ENCODE data around the gene TNFRSF14. TPM values are rescaled to one million over a fixed set of nuclear protein-coding genes. Genes with fewer than 3 reads are reported as not detected.
"Not testable (repeated sequence)": the region's sequence is repeated elsewhere in the genome, so short reads cannot be mapped to it uniquely, and the experiment has no call there.

TNFRSF14 gene
- total RNA-seq, 4 donors from 2014 or later, result 36.3 to 47.5 (median 46.7) TPM

DNA sequence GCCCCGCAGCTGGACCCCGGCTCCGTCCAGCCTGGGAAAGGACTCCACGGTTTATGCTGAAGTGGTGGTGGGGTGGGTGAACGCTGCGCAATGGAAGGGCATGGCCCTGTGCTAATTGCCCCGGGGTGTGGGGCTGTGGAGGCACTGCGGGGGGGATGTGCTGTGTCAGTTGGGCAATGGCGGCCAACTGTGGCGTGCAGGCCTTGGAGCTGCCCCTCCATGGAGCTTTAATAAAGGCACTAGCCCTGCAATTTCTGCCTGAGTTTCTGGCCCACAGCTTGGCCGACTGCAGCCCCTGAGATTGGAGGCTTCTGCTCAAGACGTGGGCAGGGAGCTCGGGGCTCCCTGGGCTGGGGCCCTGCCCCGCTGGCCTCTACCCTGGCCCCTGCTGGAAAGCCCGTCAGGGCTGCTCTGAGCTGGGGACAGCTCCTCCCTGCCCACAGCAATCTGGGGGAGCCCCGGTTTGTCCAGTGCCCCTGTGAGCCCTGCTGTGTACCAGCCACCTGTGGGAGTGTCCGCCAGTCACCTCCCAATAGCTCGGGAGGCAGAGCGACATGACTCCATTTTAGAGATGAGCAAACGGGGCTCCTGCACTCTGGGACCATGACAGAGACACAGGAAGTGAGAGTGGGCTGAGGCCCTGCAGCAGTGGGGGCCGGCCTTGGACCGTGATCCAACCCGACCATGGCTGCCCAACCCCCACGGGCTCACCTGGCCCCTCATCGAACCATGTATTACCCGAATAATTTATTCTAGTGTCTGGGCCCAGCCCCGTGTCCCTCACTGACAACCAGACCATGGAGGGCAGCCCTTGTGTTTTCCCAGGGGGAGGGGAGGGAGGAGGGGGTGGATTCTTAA lies 8.7 kb upstream of the TNFRSF14 start:
- TF ChIP-seq CTCF (IDR thresholded peaks at IDR 0.05) (no peak), POLR2A (IDR thresholded peaks at IDR 0.05) (no peak)
- Histone ChIP-seq H3K9me3 (no peaks in the 10 kb centered on the region), H3K27me3 (no peaks in the 10 kb centered on the region), H3K27ac (peak overlapping the region; percentile 91 to 99 (median 95)), H3K4me1 (peaks cover 27 to 53% of the 10 kb centered on the region in 2 donors), H3K4me3 (replicated peaks in 1 of 3) (peak overlapping the region in 1 of 3 donors; percentile 56), H3K36me3 (no peaks in the 10 kb centered on the region)
- 13 to 16% methylated on average over 6 to 14 of the region's 27 CpGs for WGBS, 2 donors
- intact Hi-C loops (cut with DNase I), result loop anchor here (2.0 to 10.0 kb wide), 3 partner anchors 40 to 343 kb away; partner anchors contain the start of gene PRXL2B
- DNase-seq, result no peak

DNA sequence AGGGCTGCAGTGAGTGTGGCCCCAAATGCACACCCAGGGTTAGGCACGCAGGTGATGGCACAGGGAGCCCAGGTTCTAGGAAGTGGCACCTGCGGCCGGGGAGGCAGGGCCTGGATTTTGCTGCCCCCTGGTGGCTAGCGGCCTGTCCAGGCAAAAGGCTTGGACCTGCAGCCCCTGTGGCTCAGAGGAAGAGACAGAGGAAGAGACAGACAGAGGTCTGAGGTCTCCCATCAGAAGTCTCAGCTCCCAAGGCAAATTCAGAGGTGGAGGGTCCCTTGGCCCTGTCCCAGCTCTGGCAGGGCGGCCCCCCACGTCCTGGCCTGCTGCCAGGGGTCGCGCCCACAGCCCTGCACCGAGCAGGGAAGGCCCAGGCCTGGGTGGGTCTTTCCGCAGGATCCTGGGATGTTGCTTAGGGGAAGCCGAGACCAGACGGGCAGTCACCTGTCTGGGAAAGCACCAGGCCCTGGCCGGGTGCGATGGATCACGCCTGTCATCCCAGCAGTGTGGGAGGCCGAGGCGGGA lies 8.0 kb upstream of the TNFRSF14 start:
- DNase-seq, result peak; percentile 86 to 88
- intact Hi-C loops (cut with DNase I), result loop anchor here (5.0 to 10.0 kb wide), 2 partner anchors 39 to 343 kb away; partner anchors contain the start of gene PRXL2B
- H3K4me3 ChIP-seq (replicated peaks in 1 of 3), result peak overlapping the region in 1 of 3 donors; percentile 19
- no peaks in the 10 kb centered on the region for H3K36me3 ChIP-seq
- peaks cover 27 to 53% of the 10 kb centered on the region in 2 donors for H3K4me1 ChIP-seq
- H3K27ac ChIP-seq, result peak overlapping the region; percentile 91 to 99 (median 95)
- WGBS, 2 donors, result 15 to 16% methylated on average over 4 to 12 of the region's 17 CpGs
- TF ChIP-seq CTCF (IDR thresholded peaks at IDR 0.05), result peak; percentile 85 to 95 (median 92)
- peak in 1 of 2 donors; percentile 3 for TF ChIP-seq POLR2A (IDR thresholded peaks at IDR 0.05)
- no peaks in the 10 kb centered on the region for H3K9me3 ChIP-seq
- no peaks in the 10 kb centered on the region for H3K27me3 ChIP-seq

DNA sequence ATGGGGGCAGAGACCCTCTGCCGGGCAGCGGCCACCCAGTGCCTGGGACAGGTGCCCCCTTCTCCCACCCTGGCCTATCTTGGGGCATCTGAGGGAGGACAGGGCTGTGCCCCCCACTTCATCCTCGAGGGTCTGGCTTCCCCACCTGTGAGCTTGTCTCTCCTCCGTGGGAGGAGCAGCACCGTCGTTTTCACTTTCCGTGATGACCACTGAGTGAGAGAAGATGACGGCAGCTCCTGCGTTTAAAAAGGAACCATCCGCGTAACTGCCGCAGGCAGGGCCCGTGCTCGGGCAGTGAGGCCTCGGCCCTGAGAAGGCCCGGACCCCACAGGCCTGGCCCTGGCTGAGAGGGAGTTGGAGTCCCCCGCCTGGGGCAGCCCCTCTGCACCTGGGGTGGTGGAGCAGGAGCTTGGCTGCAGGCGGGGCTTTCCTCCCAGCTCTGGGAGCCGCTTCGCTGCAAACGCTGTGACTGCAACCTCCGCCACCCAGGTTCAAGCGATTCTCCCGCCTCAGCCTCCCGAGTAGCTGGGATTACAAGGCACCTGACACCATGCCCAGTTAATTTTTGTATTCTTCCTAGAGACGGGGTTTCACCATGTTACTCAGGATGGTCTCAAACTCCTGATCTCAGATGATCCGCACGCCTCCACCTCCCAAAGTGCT lies 6.7 kb upstream of the TNFRSF14 start:
- not testable (repeated sequence) for H3K9me3 ChIP-seq, H3K36me3 ChIP-seq, H3K27me3 ChIP-seq, DNase-seq
- intact Hi-C loops (cut with DNase I), result loop anchor here (5.0 to 10.0 kb wide), 2 partner anchors 38 to 345 kb away; partner anchors contain the start of gene PRXL2B
- peak overlapping the region in 1 of 3 donors; percentile 15 for H3K4me3 ChIP-seq (replicated peaks in 1 of 3)
- peak overlapping the region; percentile 91 to 99 (median 95) for H3K27ac ChIP-seq
- 81 to 92% methylated on average over 8 to 19 of the region's 28 CpGs for WGBS, 2 donors
- H3K4me1 ChIP-seq, result peaks cover 27 to 46% of the 10 kb centered on the region in 2 donors

DNA sequence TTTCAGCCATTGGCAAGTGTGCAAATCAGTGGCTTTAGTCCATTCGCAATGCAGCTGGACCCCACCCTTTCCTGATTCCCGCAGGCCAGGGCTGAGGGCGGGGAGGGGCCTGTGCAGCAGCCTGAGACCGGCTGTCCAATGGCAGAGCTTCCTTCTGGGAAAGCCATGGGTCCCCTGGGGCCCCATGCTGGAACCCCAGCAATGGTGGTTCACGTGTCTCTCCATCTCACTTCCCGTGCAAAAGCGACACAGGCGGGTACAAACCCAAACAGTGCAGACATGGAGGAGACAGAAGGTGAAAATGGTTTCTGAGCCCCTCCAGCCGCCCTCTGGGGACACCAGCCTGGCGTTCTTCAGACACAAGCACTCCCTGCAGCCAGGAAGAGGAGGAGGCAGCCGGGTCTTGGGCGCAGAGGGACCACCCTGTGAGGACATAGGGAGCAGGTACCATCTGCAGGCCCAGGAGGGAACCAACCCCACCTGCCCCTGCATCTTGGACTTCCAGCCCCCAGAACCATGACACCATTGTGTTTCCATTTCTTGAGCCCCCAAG lies 5.8 kb upstream of the TNFRSF14 start:
- Histone ChIP-seq H3K4me1 (peaks cover 30 to 47% of the 10 kb centered on the region in 2 donors), H3K27ac (peak overlapping the region in 2 of 3 donors; percentile 17 to 99)
- H3K4me3 ChIP-seq (replicated peaks in 1 of 3); DNase-seq; H3K27me3 ChIP-seq; H3K9me3 ChIP-seq; intact Hi-C loops (cut with DNase I); H3K36me3 ChIP-seq: not testable (repeated sequence)
- 68 to 80% methylated on average over 9 to 10 of the region's 12 CpGs for WGBS, 2 donors

- H3K4me3 ChIP-seq (replicated peaks in 1 of 3); DNase-seq; H3K9me3 ChIP-seq; H3K27me3 ChIP-seq; H3K36me3 ChIP-seq; intact Hi-C loops (cut with DNase I): not testable (repeated sequence)
- H3K27ac ChIP-seq, result peak overlapping the region in 1 of 3 donors; percentile 38
- WGBS, 2 donors, result 69 to 86% methylated on average over 8 of the region's 9 CpGs
- peaks cover 22 to 41% of the 10 kb centered on the region in 2 donors for H3K4me1 ChIP-seq
Observed at GRCh38 chr1:2551544-2551943, 4.6 kb upstream of the TNFRSF14 start.

DNA sequence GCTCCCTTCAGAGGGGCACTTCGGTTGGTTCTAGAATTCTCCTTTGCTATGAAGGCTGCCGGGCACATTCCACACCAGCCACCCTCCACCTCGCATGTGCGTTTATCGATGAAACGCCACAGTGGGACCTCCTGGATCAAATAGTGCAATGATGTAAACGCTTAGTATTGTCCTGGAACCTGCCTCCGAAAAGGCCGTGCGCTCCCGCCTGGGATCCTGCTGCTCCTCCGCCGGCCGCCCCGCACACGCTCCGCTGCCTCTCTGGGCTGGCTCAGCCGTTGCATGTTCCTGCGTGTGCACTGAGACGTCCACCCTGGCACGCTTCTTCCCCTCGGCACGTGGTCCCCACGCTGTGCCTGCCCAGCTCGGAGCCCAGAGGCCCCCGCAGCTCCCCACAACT lies 4.0 kb upstream of the TNFRSF14 start:
- 81 to 84% methylated on average over 22 to 26 of the region's 26 CpGs for WGBS, 2 donors
- TF ChIP-seq CTCF (IDR thresholded peaks at IDR 0.05), result no peak
- TF ChIP-seq POLR2A (IDR thresholded peaks at IDR 0.05), result no peak

DNA sequence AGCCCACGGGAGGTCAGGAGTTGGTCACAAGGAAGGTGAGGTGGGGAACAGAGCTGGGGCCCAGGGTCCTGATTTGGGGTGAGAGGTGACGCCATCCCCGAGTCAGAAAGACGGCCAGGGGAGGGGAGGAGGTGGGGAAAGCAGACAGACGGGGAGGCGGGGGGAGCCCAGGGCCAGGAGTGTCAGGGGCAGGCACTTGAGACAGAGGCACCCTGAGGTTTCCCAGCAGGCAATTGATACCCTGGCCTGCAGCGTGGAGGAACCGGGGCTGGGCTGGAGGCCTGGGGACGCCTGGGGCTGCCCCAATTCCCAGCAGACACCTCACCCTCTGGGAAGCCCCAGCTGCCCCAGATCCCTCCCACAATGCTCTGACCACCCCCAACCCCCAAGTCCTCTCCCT lies 3.1 kb upstream of the TNFRSF14 start:
- H3K36me3 ChIP-seq; DNase-seq; H3K4me3 ChIP-seq (replicated peaks in 1 of 3); H3K27me3 ChIP-seq; H3K9me3 ChIP-seq; H3K27ac ChIP-seq; intact Hi-C loops (cut with DNase I): not testable (repeated sequence)
- 74% methylated on average over 6 of the region's 9 CpGs; no CpG with 5 or more reads in 1 of the 2 donors for WGBS, 2 donors
- peaks cover 15 to 40% of the 10 kb centered on the region in 2 donors for H3K4me1 ChIP-seq

More for the DNA sequence above, 4.0 kb upstream of the TNFRSF14 start:
- peaks cover 20 to 40% of the 10 kb centered on the region in 2 donors for H3K4me1 ChIP-seq
- no peaks in the 10 kb centered on the region for H3K27me3 ChIP-seq
- no peaks in the 10 kb centered on the region for H3K36me3 ChIP-seq
- DNase-seq, result peak in 1 of 2 donors; percentile 33
- H3K27ac ChIP-seq, result no peak overlapping the region
- intact Hi-C loops (cut with DNase I), result no loop called here
- no peaks in the 10 kb centered on the region for H3K9me3 ChIP-seq
- H3K4me3 ChIP-seq (replicated peaks in 1 of 3), result no peak overlapping the region
